Measurements from ENCODE around the gene GMDS. TPM values are rescaled to one million over a fixed set of nuclear protein-coding genes. Genes with fewer than 3 reads are reported as not detected.

Gene GMDS
- total and polyA plus RNA-seq, 9 donors = 6.6 to 20.6 (median 11.0) TPM

GRCh38 chr6:1689141-1689540, 556.3 kb downstream of the GMDS start:
- 82 to 97% (median 90%) methylated on average over 1 of the region's 1 CpG for WGBS, 3 donors
- no peak overlapping the region for H3K4me3 ChIP-seq
- no peak overlapping the region for H3K27ac ChIP-seq
- intact Hi-C loops (cut with DNase I) = no loop called here
- no peaks in the 10 kb centered on the region for H3K9me3 ChIP-seq
- TF ChIP-seq CTCF (IDR thresholded peaks at IDR 0.05) (no peak), EP300 (IDR thresholded peaks at IDR 0.05) (no peak), POLR2A (IDR thresholded peaks at IDR 0.05) (no peak)
- no peak for DNase-seq
- H3K4me1 ChIP-seq (ENCODE audit: insufficient read depth) = no peaks in the 10 kb centered on the region
- no peaks in the 10 kb centered on the region for H3K27me3 ChIP-seq
- no peaks in the 10 kb centered on the region for H3K36me3 ChIP-seq

- H3K4me1 ChIP-seq (ENCODE audit: insufficient read depth) = no peaks in the 10 kb centered on the region
- DNase-seq = no peak
- TF ChIP-seq EP300 (IDR thresholded peaks at IDR 0.05) (no peak), POLR2A (IDR thresholded peaks at IDR 0.05) (no peak), CTCF (IDR thresholded peaks at IDR 0.05) (no peak)
- 81 to 95% (median 94%) methylated on average over 3 of the region's 3 CpGs for WGBS, 3 donors
- intact Hi-C loops (cut with DNase I) = no loop called here
- H3K9me3 ChIP-seq = no peaks in the 10 kb centered on the region
- no peaks in the 10 kb centered on the region for H3K27me3 ChIP-seq
- H3K4me3 ChIP-seq = no peak overlapping the region
- H3K36me3 ChIP-seq = no peaks in the 10 kb centered on the region
- no peak overlapping the region for H3K27ac ChIP-seq
Observed at GRCh38 chr6:1688396-1688795, 557.0 kb downstream of the GMDS start.

- Histone ChIP-seq H3K9me3 (no peaks in the 10 kb centered on the region), H3K27ac (no peak overlapping the region), H3K27me3 (no peaks in the 10 kb centered on the region), H3K4me1 (ENCODE audit: insufficient read depth) (no peaks in the 10 kb centered on the region), H3K36me3 (no peaks in the 10 kb centered on the region), H3K4me3 (no peak overlapping the region)
- intact Hi-C loops (cut with DNase I) = no loop called here
- 70 to 93% (median 77%) methylated on average over 5 to 6 of the region's 6 CpGs for WGBS, 3 donors
- DNase-seq = no peak
- TF ChIP-seq CTCF (IDR thresholded peaks at IDR 0.05) (no peak), POLR2A (IDR thresholded peaks at IDR 0.05) (no peak), EP300 (IDR thresholded peaks at IDR 0.05) (no peak)
Observed at GRCh38 chr6:1687402-1687801, 558.0 kb downstream of the GMDS start.

GRCh38 chr6:1686117-1687098, 559.0 kb downstream of the GMDS start:
- TF ChIP-seq POLR2A (IDR thresholded peaks at IDR 0.05) (no peak), EP300 (IDR thresholded peaks at IDR 0.05) (no peak), CTCF (IDR thresholded peaks at IDR 0.05) (no peak)
- DNase-seq = peak in 2 of 5 donors; percentile 25 to 36
- intact Hi-C loops (cut with DNase I) = no loop called here
- H3K36me3 ChIP-seq = no peaks in the 10 kb centered on the region
- no peak overlapping the region for H3K27ac ChIP-seq
- H3K4me1 ChIP-seq (ENCODE audit: insufficient read depth) = no peaks in the 10 kb centered on the region
- no peaks in the 10 kb centered on the region for H3K27me3 ChIP-seq
- 23 to 37% (median 27%) methylated on average over 9 of the region's 9 CpGs for WGBS, 3 donors
- no peak overlapping the region for H3K4me3 ChIP-seq
- H3K9me3 ChIP-seq = no peaks in the 10 kb centered on the region

Measured in ovary (tissue), 9 donors.